UCSD-AML1 (cell line): ENCODE results near the gene IL18.
"Not testable (repeated sequence)": the region's sequence is repeated elsewhere in the genome, so short reads cannot be mapped to it uniquely, and the experiment has no call there.

Source experiments
- DNase-seq: peaks from one replicate; lab custom pipeline; 2025; ENCODE audit not compliant: unreplicated experiment; lab: John Stamatoyannopoulos, UW

Gene IL18

DNA sequence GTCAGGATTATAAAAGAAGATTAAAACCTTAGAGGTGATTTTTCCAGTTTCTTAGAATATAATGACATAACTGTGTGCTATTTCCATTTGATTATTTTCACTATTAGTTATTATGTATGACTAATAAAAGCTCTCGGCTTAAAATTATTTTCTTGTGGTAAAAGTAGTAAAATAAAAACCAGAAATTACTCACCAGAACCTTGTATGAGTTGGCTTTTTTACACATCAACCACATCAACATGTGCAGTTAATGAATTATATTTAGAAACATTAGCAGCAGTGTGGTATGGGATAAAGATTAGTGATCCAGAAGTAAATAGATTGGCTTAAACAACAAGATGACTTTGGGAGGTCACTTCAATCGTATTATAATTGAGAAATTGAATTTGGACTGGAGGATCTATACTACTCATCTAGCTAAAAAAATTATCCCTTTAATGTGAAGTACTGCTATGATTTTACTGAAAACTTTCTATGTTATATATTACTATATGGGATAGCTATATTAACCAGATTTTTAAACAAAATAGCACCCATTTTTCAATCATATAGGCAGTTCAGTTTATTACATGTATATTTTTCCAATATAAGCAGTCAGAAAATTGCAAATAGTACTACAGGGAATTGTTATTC lies 8.6 kb upstream of the IL18 start:
- DNase-seq: no peak

DNA sequence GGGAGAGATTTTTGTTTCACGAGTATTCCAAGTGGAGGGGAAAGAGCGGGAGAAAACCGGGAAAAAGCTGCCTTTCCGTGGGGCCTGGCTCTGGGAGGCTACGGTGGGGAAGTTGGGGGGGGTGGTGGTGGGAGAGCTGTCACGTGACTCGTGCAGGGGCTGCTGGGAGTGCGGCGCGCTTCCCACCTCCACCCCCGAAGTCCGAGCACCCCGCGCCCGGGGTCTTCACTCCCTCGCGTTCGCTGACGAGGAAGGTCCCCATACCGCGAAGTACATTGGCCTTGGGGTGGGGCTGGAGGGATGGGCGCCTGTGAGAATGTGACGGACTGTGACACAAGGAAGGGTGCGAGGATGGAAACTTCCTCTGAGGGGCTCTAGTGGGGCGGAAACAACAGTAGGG lies 3.3 kb upstream of the IL18 start, which contains the start of gene TEX12:
Gene TEX12, plus strand, starts transcription at position 228 of the 400 bp plus-strand sequence. CDS start 1,897 bp downstream, outside the sequence.
- no peak for DNase-seq

DNA sequence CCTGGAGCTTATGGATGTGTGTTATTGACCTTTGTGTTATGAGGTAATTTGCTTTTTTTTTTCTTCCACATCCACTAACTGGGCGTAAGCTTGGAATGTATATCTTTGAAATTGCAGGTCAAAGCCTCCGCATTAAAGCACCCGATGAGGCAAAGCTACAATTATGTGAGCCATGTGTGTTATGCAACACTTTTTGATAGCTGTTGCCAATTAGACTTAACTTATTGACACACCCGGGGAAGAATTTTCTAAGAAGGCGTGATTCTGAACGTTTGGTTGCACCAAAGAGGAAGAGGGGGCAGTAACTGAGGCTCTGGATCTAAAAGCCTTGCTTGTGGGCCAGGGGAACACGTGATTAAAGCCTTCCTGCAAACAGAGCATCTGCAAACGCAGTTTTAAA lies 2.7 kb upstream of the IL18 start:
- DNase-seq: no peak

GRCh38 chr11:112165049-112165448 lies 1.2 kb upstream of the IL18 start:
- DNase-seq: no peak

GRCh38 chr11:112162761-112163546 lies 940 bp downstream of the IL18 start:
- no peak for DNase-seq

DNA sequence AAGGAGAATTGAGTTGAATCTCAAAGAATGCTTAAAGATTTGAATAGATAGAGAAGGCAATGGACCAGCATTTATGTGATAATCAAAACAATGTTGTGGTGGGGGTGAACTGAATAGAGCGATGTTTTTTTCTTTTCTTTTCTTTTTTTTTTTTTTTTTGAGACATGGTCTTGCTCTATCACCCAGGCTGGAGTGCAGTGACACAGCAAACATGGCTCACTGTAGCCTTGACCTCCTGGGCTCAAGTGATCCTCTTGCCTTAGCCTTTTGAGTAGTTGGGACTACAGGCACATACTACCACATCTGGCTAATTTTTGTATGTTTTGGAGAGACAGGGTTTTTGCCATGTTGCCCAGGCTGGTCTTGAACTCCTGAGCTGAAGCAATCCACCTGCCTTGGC lies 1.7 kb downstream of the IL18 start:
- DNase-seq: not testable (repeated sequence)

- DNase-seq: no peak
Observed at GRCh38 chr11:112161012-112161411, 2.9 kb downstream of the IL18 start.

GRCh38 chr11:112160091-112160848 lies 3.6 kb downstream of the IL18 start:
- DNase-seq: no peak

- DNase-seq: no peak
Observed at GRCh38 chr11:112159098-112160065, 4.5 kb downstream of the IL18 start.

DNA sequence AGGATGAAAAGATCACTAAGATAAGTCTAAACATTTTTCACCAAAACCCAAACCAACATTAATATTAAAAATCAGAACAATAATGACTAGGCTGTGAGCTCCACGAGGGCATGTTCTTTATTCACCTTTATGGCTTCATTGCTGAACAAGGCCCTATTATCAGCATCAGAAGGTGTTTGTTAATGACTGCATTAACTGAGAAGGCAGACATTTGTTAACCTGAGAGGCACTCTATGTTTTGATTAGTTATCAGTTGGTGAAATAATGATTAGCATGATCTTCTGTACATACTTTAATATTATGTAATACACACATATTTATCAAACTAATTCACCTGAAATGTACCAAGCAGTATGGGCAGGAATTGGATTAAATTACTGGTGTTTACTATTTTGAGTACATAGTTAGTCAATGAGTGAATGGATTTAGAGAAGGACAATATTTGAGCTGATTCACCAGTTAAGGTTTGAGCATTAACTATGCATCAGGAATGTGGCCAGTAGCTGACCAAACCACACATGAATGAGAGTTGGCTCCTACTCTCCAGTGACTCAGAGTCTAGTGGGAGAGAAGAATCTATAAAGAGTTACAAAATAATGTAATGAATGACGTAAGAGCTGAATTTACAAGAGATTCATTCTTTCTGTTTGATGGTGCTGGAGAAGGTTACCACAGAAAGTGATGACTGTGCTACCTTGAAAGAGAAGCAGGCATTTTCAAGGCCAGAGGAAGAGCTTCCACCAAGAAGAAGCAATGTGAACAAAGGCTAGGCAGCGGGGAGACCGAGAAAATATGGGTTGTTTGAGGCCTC lies 6.7 kb downstream of the IL18 start:
- no peak for DNase-seq

DNA sequence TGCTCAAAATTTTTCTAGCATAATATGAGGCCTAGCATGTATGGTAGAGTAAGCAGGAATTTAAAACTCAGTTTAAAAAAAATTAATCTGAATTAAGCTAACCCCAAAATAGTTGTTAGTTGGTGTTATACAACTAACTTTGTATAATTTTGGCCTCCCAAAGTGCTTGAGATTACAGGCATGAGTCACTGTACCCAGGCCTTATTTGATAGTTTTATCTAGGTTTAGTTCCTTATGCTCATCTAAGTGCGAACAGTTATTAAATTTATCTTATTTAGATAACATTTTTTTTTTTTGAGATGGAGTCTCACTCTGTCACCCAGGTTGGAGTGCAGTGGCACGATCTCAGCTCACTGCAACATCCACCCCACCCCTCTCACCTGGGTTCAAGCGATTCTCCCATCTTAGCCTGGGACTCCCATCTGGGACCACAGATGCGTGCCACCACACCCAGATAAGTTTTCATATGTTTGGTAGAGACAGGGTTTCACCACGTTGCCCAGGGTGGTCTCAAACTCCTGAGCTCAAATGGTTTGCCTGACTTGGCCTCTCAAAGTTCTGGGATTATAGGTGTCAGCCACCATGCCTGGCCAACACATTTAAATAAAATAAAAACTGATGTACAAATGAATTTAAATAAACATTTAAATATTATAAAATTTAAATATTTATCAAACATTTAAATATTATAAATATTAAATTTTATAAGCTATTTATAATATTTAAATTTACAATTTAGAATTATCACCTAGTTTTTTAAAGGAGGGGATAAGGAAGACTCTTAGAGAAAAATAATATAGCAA lies 7.5 kb downstream of the IL18 start:
- DNase-seq: no peak

DNA sequence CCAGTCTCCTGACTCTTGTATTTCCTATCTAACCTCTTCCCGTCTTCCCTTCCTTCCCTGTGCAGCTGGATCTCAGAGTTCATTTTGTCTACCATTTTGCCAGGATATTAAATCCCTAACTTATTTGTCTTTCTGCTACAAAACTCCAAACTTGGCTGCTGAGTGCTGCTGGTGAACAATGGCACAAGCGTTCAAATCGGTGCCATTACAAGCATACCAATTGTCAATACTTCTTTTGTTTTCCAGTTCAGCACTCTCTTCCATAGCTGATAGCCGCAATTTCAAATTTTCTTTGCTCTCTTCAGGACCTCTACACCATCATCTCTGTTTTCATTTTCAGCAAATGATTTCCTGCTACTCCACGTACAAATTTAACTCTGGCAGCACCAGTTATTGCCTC lies 13.4 kb downstream of the IL18 start:
- DNase-seq: no peak

GRCh38 chr11:112143597-112143996 lies 20.3 kb downstream of the IL18 start:
- no peak for DNase-seq

DNA sequence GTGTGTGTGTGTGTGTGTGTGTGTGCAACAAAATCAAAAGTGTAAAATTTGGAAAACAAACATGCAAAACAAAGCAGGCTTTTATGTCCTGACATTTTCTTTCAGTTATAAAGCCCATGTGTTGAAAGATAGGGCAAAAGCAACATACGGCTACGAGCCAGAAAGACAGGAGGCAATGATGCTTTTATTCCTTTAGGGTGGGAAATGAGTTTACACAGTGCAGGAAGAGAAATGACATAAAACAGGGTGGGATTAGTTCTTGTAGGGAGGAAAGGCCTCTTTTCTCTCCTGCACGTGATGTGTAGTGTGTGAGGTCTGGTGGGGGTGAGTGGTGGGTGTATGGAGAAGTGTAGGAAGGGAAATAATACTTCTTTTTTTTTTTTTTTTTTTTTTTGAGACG lies 29.4 kb downstream of the IL18 start:
- DNase-seq: no peak

- peak; percentile 23 for DNase-seq
Observed at GRCh38 chr11:112132737-112133136, 31.2 kb downstream of the IL18 start.

- no peak for DNase-seq
Observed at GRCh38 chr11:112129656-112130055, 34.2 kb downstream of the IL18 start.

DNA sequence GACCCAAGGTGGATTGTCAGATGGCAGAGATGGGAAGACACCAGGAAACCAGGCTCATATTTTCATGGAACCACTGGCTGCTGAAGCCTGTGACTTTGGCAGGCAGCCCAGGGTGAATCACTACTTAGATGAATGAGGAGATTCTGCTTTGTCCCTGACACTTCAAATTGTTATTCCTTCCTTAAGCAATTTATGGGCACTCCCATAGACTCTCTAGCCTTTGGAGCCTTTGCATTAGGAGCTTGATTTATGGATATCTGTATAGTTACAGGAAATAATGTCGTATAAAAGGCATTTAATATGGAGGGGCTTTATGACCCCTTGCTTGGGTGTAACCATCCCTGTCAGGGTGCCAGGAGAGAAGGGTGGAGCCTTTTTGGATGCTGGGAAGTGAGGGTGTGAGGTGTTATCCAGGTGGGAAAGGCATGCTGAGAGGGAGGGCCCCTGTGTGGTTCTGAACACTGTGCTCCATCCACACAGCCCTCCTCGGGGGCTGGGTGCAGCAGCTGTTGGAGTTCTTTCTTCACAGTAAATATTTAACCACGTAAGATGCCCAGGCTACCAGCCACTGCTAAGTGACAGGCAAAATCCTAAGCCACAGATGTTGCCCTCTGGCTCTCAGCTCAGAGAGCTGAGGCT lies 35.3 kb downstream of the IL18 start:
- DNase-seq: no peak

GRCh38 chr11:112127056-112127455 lies 36.8 kb downstream of the IL18 start:
- no peak for DNase-seq

GRCh38 chr11:112123129-112123528 lies 40.8 kb downstream of the IL18 start:
- DNase-seq: no peak
